MCF 10A (cell line): Measurements from ENCODE around the gene C9orf85. TPM values are rescaled to one million over a fixed set of nuclear protein-coding genes. Genes with fewer than 3 reads are reported as not detected.

Experiments
- BruUV-seq: library from RNA; stranded (reverse); fragments of 400-500 nt; replicated peaks from 2 replicates; lab custom pipeline; 2021; lab: Mats Ljungman, UMichigan
- CTCF ChIA-PET: fragments of 300-600 bp; sonication (Branson Sonifier 250); formaldehyde crosslinking; extraction: SDS; loops from one replicate; lab custom pipeline; 2021; ENCODE audit warnings: antibody characterized with exemption, inconsistent platforms; lab: Yijun Ruan, JAX
- POLR2A ChIA-PET: fragments of 300-600, 350-650 bp; sonication (Branson Sonifier 250); formaldehyde crosslinking; extraction: SDS; loops from one replicate; lab custom pipeline; 2020; ENCODE audit warnings: antibody characterized with exemption, inconsistent platforms; lab: Yijun Ruan, JAX
- DNase-seq: peaks from one replicate; pipeline ENCODE4 v3.0.0-alpha.2; 2018; ENCODE audit not compliant: unreplicated experiment
- H3K27ac Mint-ChIP-seq: one replicate; pipeline ENCODE4 v1.8.0; 2022; ENCODE audit warnings: mild to moderate bottlenecking, low read depth, mixed read lengths; ENCODE audit not compliant: unreplicated experiment
- H3K27me3 Mint-ChIP-seq: one replicate; pipeline ENCODE4 v1.8.0; 2022; ENCODE audit warnings: mixed read lengths; ENCODE audit not compliant: insufficient read depth, unreplicated experiment
- H3K36me3 Mint-ChIP-seq: one replicate; pipeline ENCODE4 v1.8.0; 2022; ENCODE audit warnings: mild to moderate bottlenecking, moderate library complexity, mixed read lengths; ENCODE audit not compliant: insufficient read depth, unreplicated experiment
- H3K4me1 Mint-ChIP-seq: one replicate; pipeline ENCODE4 v1.8.0; 2022; ENCODE audit warnings: mixed read lengths; ENCODE audit not compliant: insufficient read depth, unreplicated experiment
- H3K4me3 Mint-ChIP-seq: one replicate; pipeline ENCODE4 v1.8.0; 2022; ENCODE audit warnings: mild to moderate bottlenecking, moderate library complexity, mixed read lengths; ENCODE audit not compliant: unreplicated experiment
- H3K9me3 Mint-ChIP-seq: one replicate; pipeline ENCODE4 v1.8.0; 2022; ENCODE audit warnings: mixed read lengths; ENCODE audit not compliant: unreplicated experiment
- CTCF ChIP-seq: fragments of 200-600 bp; IDR thresholded peaks from one replicate; pipeline ENCODE4 v1.8.0; 2022; ENCODE audit warnings: antibody characterized with exemption, mild to moderate bottlenecking; ENCODE audit not compliant: unreplicated experiment
- intact Hi-C: fragments of 100-400 bp; cut with micrococcal nuclease; formaldehyde crosslinking; loops from 2 replicates; pipeline ENCODE4 v1.14.1; 2022
- total RNA-seq: library from RNA; stranded (reverse); gene quantifications from 2 replicates; pipeline ENCODE4 v1.2.3, GENCODE V29; 2022

Gene C9orf85
- total RNA-seq, 1 experiment from 2014 or later, result 19.6 TPM

- H3K9me3 Mint-ChIP-seq, result no peaks in the 10 kb centered on the region
- TSS peak; percentile 36 for BruUV-seq
- ChIA-PET POLR2A (interaction anchor here (0.6 to 7.4 kb wide), 9 partner anchors 16 to 564 kb away, joined by 3 to 79 read pairs (median 7); no protein-coding TSS in a partner anchor), CTCF (no interaction called here)
- no peaks in the 10 kb centered on the region for H3K27me3 Mint-ChIP-seq
- no peak for TF ChIP-seq CTCF
- H3K36me3 Mint-ChIP-seq, result peaks cover 6% of the 10 kb centered on the region
- H3K27ac Mint-ChIP-seq, result peak overlapping the region; percentile 88
- peak; percentile 37 for DNase-seq
- peak overlapping the region; percentile 95 for H3K4me3 Mint-ChIP-seq
- peaks cover 18% of the 10 kb centered on the region for H3K4me1 Mint-ChIP-seq
- intact Hi-C loops, result loop anchor here (2.0 to 10.0 kb wide), 4 partner anchors 65 to 143 kb away; partner anchors contain the start of gene CEMIP2
These were observed 1.4 kb upstream of the C9orf85 start for GRCh38 chr9:71909887-71910649.

- ChIA-PET POLR2A (interaction anchor here (0.5 to 7.4 kb wide), 27 partner anchors 8 to 1431 kb away, joined by 3 to 79 read pairs (median 4); no protein-coding TSS in a partner anchor), CTCF (interaction anchor here (1.1 kb wide), 1 partner anchor 104 kb away, joined by 3 read pairs; no protein-coding TSS in a partner anchor)
- H3K4me3 Mint-ChIP-seq, result peak overlapping the region; percentile 95
- no peaks in the 10 kb centered on the region for H3K27me3 Mint-ChIP-seq
- no peaks in the 10 kb centered on the region for H3K9me3 Mint-ChIP-seq
- peaks cover 6% of the 10 kb centered on the region for H3K36me3 Mint-ChIP-seq
- DNase-seq, result no peak
- BruUV-seq, result no TSS peak
- H3K27ac Mint-ChIP-seq, result peak overlapping the region; percentile 88
- TF ChIP-seq CTCF, result no peak
- intact Hi-C loops, result loop anchor here (2.0 to 5.0 kb wide), 3 partner anchors 103 to 143 kb away; partner anchors contain the start of gene CEMIP2
- peaks cover 20% of the 10 kb centered on the region for H3K4me1 Mint-ChIP-seq
These were observed 784 bp upstream of the C9orf85 start for GRCh38 chr9:71910650-71911060.

GRCh38 chr9:71911908-71912335 is 483 bp downstream of the C9orf85 start:
- intact Hi-C loops, result loop anchor here (2.0 to 5.0 kb wide), 3 partner anchors 105 to 145 kb away; partner anchors contain the start of gene CEMIP2
- Mint-ChIP-seq H3K9me3 (no peaks in the 10 kb centered on the region), H3K27me3 (no peaks in the 10 kb centered on the region), H3K4me3 (peak overlapping the region; percentile 95), H3K27ac (peak overlapping the region; percentile 88), H3K36me3 (peaks cover 6% of the 10 kb centered on the region), H3K4me1 (peaks cover 24% of the 10 kb centered on the region)
- POLR2A ChIA-PET, result interaction anchor here (0.8 to 7.4 kb wide), 18 partner anchors 9 to 1226 kb away, joined by 3 to 79 read pairs (median 6); no protein-coding TSS in a partner anchor
- TSS peak; percentile 67 for BruUV-seq
- CTCF ChIA-PET, result interaction anchor here (1.0 to 3.2 kb wide), 5 partner anchors 9 to 127 kb away, joined by 3 to 10 read pairs (median 5); no protein-coding TSS in a partner anchor
- no peak for DNase-seq
- TF ChIP-seq CTCF, result no peak

GRCh38 chr9:71915495-71915894 is 4.1 kb downstream of the C9orf85 start:
- BruUV-seq, result no TSS peak
- ChIA-PET POLR2A (interaction anchor here (0.6 to 7.4 kb wide), 4 partner anchors 13 to 155 kb away, joined by 3 to 78 read pairs (median 4); no protein-coding TSS in a partner anchor), CTCF (interaction anchor here (0.6 to 1.7 kb wide), 2 partner anchors 9 to 21 kb away, joined by 3 to 4 read pairs; no protein-coding TSS in a partner anchor)
- Mint-ChIP-seq H3K4me3 (no peak overlapping the region), H3K36me3 (peaks cover 6% of the 10 kb centered on the region), H3K27ac (no peak overlapping the region), H3K4me1 (peaks cover 18% of the 10 kb centered on the region), H3K9me3 (no peaks in the 10 kb centered on the region), H3K27me3 (no peaks in the 10 kb centered on the region)
- intact Hi-C loops, result no loop called here
- TF ChIP-seq CTCF, result no peak
- DNase-seq, result no peak
